Smooth muscle cell (in vitro differentiated cells): ENCODE measurements around the gene SLC17A1. TPM values are rescaled to one million over a fixed set of nuclear protein-coding genes. Genes with fewer than 3 reads are reported as not detected.

Experiments
- DNase-seq: peaks from one replicate; lab custom pipeline; 2025; ENCODE audit not compliant: unreplicated experiment; lab: John Stamatoyannopoulos, UW
- H2AFZ ChIP-seq: fragments of 200-600 bp; sonication (generic); 2 replicates; pipeline ENCODE4 v1.6.0; 2016; ENCODE audit warnings: antibody characterized with exemption, low read depth, mild to moderate bottlenecking
- H3F3A ChIP-seq: fragments of 200-600 bp; sonication (generic); 2 replicates; pipeline ENCODE4 v1.6.0; 2017; ENCODE audit warnings: antibody characterized with exemption, low read depth
- H3K27ac ChIP-seq: fragments of 200-600 bp; sonication (generic); 2 replicates; pipeline ENCODE4 v1.5.1; 2016; ENCODE audit warnings: low read depth, mild to moderate bottlenecking
- H3K27me3 ChIP-seq: fragments of 200-600 bp; sonication (generic); 2 replicates; pipeline ENCODE4 v1.6.1; 2016; ENCODE audit warnings: low read depth, mild to moderate bottlenecking
- H3K36me3 ChIP-seq: fragments of 200-600 bp; sonication (generic); 2 replicates; pipeline ENCODE4 v1.5.1; 2016; ENCODE audit warnings: low read depth
- H3K4me1 ChIP-seq: fragments of 200-600 bp; sonication (generic); 2 replicates; pipeline ENCODE4 v1.5.1; 2016; ENCODE audit warnings: low read depth
- H3K4me2 ChIP-seq: fragments of 200-600 bp; sonication (generic); 2 replicates; pipeline ENCODE4 v1.6.0; 2016; ENCODE audit warnings: mild to moderate bottlenecking
- H3K4me3 ChIP-seq: fragments of 200-600 bp; sonication (generic); 2 replicates; pipeline ENCODE4 v1.5.1; 2016; ENCODE audit warnings: mild to moderate bottlenecking
- H3K79me2 ChIP-seq: fragments of 200-600 bp; sonication (generic); 2 replicates; pipeline ENCODE4 v1.6.0; 2016; ENCODE audit warnings: low read depth, mild to moderate bottlenecking
- H3K9ac ChIP-seq: fragments of 200-600 bp; sonication (generic); 2 replicates; pipeline ENCODE4 v1.6.0; 2016; ENCODE audit warnings: low read depth
- H3K9me3 ChIP-seq: fragments of 200-600 bp; sonication (generic); replicated peaks from 2 replicates; pipeline ENCODE4 v1.5.1; 2016; ENCODE audit warnings: low read depth
- H4K20me1 ChIP-seq: fragments of 200-600 bp; sonication (generic); 2 replicates; pipeline ENCODE4 v1.6.0; 2016; ENCODE audit warnings: low read depth
- WGBS: methylation state at CpG from one replicate; pipeline ENCODE4 v1.1.7; 2016; ENCODE audit warnings: low lambda C conversion rate; 5-methylcytosine and 5-hydroxymethylcytosine counted together
- polyA plus RNA-seq: library from polyadenylated mRNA; unstranded; fragments of >200 nt; fragmentation: Nextera tagmentation; extraction: Ambion mirVana; gene quantifications from 2 replicates; pipeline ENCODE4 v1.2.1, GENCODE V29; 2016
- total RNA-seq: library from RNA; depleted of rRNA; stranded (reverse); fragments of >200 nt; gene quantifications from 2 replicates; pipeline ENCODE4 v1.2.3, GENCODE V29; 2014
- TF ChIP-seq, protein P1 (sequence below): fragments of 200-600 bp; sonication (generic); IDR thresholded peaks from 2 replicates; pipeline ENCODE4 v1.5.1; 2017; ENCODE audit warnings: borderline replicate concordance, mild to moderate bottlenecking, antibody characterized with exemption; ENCODE audit not compliant: insufficient read depth, poor library complexity, severe bottlenecking

Gene SLC17A1
- total and polyA plus RNA-seq, 2 experiments from 2014 or later = not detected

- 77% methylated on average over 4 of the region's 4 CpGs for WGBS
- Histone ChIP-seq H4K20me1 (no peaks in the 10 kb centered on the region), H3K79me2 (no peaks in the 10 kb centered on the region), H3K27me3 (peaks cover 5% of the 10 kb centered on the region), H3K4me1 (no peaks in the 10 kb centered on the region), H3K9me3 (no peaks in the 10 kb centered on the region), H3K36me3 (no peaks in the 10 kb centered on the region), H3K4me3 (no peak overlapping the region), H2AFZ (no peak overlapping the region), H3K4me2 (no peak overlapping the region), H3K27ac (no peak overlapping the region), H3F3A (no peaks in the 10 kb centered on the region), H3K9ac (no peak overlapping the region)
- no peak for DNase-seq
- TF ChIP-seq, protein P1, sequence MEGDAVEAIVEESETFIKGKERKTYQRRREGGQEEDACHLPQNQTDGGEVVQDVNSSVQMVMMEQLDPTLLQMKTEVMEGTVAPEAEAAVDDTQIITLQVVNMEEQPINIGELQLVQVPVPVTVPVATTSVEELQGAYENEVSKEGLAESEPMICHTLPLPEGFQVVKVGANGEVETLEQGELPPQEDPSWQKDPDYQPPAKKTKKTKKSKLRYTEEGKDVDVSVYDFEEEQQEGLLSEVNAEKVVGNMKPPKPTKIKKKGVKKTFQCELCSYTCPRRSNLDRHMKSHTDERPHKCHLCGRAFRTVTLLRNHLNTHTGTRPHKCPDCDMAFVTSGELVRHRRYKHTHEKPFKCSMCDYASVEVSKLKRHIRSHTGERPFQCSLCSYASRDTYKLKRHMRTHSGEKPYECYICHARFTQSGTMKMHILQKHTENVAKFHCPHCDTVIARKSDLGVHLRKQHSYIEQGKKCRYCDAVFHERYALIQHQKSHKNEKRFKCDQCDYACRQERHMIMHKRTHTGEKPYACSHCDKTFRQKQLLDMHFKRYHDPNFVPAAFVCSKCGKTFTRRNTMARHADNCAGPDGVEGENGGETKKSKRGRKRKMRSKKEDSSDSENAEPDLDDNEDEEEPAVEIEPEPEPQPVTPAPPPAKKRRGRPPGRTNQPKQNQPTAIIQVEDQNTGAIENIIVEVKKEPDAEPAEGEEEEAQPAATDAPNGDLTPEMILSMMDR = no peak
These were observed 1.4 kb downstream of the SLC17A1 start for GRCh38 chr6:25830458-25830857.

DNA sequence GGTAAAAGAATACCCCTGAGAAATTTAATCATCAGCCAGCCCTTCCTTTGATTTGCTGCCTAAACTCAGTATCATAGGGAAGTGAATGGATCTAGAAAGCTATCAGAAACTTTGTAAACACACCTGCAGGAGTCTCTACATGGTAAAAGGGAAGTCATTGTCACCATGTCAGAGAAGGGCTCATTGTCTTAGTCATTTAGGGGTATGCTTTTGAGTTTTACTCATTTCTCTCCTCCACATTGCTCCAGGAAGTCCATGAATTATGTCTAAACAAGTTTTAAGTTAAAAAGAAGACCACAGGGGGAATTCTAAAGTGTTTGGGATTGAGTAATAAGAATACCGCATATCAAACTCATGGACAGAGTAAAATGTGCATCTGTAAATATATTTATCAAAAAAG, 2.5 kb downstream of the SLC17A1 start:
- Histone ChIP-seq H3K9ac (no peak overlapping the region), H3K9me3 (no peaks in the 10 kb centered on the region), H4K20me1 (no peaks in the 10 kb centered on the region), H3K36me3 (no peaks in the 10 kb centered on the region), H3K79me2 (no peaks in the 10 kb centered on the region), H3F3A (no peaks in the 10 kb centered on the region), H3K4me1 (no peaks in the 10 kb centered on the region), H2AFZ (no peak overlapping the region), H3K4me2 (no peak overlapping the region), H3K27ac (no peak overlapping the region), H3K4me3 (no peak overlapping the region), H3K27me3 (peaks cover 5% of the 10 kb centered on the region)
- DNase-seq = no peak
- WGBS = 100% methylated on average over 1 of the region's 1 CpG
- TF ChIP-seq, protein P1 = no peak

DNA sequence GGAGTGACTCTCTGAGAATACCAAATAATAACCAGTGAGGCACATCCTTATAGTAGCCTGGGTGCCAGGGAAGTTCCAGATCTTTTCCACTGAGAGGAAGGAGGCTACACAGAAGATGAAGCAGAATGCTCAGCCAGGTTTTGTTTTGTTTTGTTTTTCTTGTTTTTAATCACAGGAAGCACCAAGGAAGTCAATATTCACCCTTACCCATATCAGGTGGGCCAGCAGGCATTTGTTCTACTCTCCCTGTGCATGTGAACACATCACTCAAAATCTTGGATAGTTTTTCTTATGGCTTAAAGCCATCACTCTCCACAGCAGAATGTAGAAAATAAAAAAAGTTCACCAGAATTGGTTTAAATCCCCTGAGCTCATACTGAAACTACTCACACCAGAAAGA, 10.5 kb downstream of the SLC17A1 start:
- Histone ChIP-seq H3K4me2 (no peak overlapping the region), H3K27me3 (no peaks in the 10 kb centered on the region), H3K4me3 (no peak overlapping the region), H3K9ac (no peak overlapping the region), H2AFZ (no peak overlapping the region), H3K9me3 (no peaks in the 10 kb centered on the region), H4K20me1 (no peaks in the 10 kb centered on the region), H3K79me2 (no peaks in the 10 kb centered on the region), H3K4me1 (no peaks in the 10 kb centered on the region), H3K36me3 (no peaks in the 10 kb centered on the region), H3F3A (no peaks in the 10 kb centered on the region), H3K27ac (no peak overlapping the region)
- TF ChIP-seq, protein P1 = no peak
- no peak for DNase-seq

GRCh38 chr6:25816252-25816651, 15.6 kb downstream of the SLC17A1 start:
- WGBS = 98% methylated on average over 2 of the region's 2 CpGs
- H3K9ac ChIP-seq = no peak overlapping the region
- TF ChIP-seq, protein P1 = no peak
- no peaks in the 10 kb centered on the region for H3F3A ChIP-seq
- no peaks in the 10 kb centered on the region for H3K9me3 ChIP-seq
- no peaks in the 10 kb centered on the region for H3K36me3 ChIP-seq
- H3K27ac ChIP-seq = no peak overlapping the region
- no peak overlapping the region for H2AFZ ChIP-seq
- no peak overlapping the region for H3K4me3 ChIP-seq
- H4K20me1 ChIP-seq = no peaks in the 10 kb centered on the region
- no peak for DNase-seq
- no peaks in the 10 kb centered on the region for H3K4me1 ChIP-seq
- no peak overlapping the region for H3K4me2 ChIP-seq
- no peaks in the 10 kb centered on the region for H3K79me2 ChIP-seq
- H3K27me3 ChIP-seq = peaks cover 3% of the 10 kb centered on the region
